Right atrium auricular region (tissue), 2 donors: ENCODE results near the gene FZR1. TPM values are rescaled to one million over a fixed set of nuclear protein-coding genes. Genes with fewer than 3 reads are reported as not detected.

ENCODE experiments used
- DNase-seq: peaks from one replicate; pipeline ENCODE4 v3.0.0-alpha.2; 2019; ENCODE audit warnings: low spot score
- H3K27ac ChIP-seq, 2 donors: fragments of 200-600 bp; sonication (generic); 1 replicate in 1 of 2; 2 replicates in 1 of 2; pipeline ENCODE4 v1.5.1; 2016 to 2019
- H3K27me3 ChIP-seq, 2 donors: fragments of 200-600 bp; sonication (generic); one replicate each; pipeline versions ENCODE4 v1.5.1 to v1.6.0; 2017 to 2019
- H3K36me3 ChIP-seq: fragments of 200-600 bp; sonication (generic); one replicate; pipeline ENCODE4 v1.5.1; 2016
- H3K4me1 ChIP-seq, 2 donors: fragments of 200-600 bp; sonication (generic); one replicate each; pipeline versions ENCODE4 v1.5.1 to v1.6.0; 2017 to 2019
- H3K4me3 ChIP-seq, 2 donors: fragments of 200-600 bp; sonication (generic); 1 replicate in 1 of 2; 2 replicates in 1 of 2; pipeline ENCODE4 v1.5.1; 2017 to 2019; ENCODE audit warnings: mild to moderate bottlenecking in 1 of 2, moderate library complexity in 1 of 2
- H3K9me3 ChIP-seq, 2 donors: fragments of 200-600 bp; sonication (generic); one replicate each; pipeline ENCODE4 v1.5.1; 2019
- total RNA-seq, 2 donors: library from RNA; depleted of rRNA; stranded (reverse); fragments of >200 nt; gene quantifications; one replicate each; pipeline ENCODE4 v1.1.0, GENCODE V29; 2016
- TF ChIP-seq, protein P1 (sequence below), 2 donors: fragments of 200-600 bp; sonication (generic); IDR thresholded peaks; one replicate each; pipeline ENCODE4 v1.5.1; 2019; ENCODE audit warnings: antibody characterized with exemption in 2 of 2

Gene FZR1
- total RNA-seq, 2 donors from 2014 or later = 20.6 to 21.7 TPM

DNA sequence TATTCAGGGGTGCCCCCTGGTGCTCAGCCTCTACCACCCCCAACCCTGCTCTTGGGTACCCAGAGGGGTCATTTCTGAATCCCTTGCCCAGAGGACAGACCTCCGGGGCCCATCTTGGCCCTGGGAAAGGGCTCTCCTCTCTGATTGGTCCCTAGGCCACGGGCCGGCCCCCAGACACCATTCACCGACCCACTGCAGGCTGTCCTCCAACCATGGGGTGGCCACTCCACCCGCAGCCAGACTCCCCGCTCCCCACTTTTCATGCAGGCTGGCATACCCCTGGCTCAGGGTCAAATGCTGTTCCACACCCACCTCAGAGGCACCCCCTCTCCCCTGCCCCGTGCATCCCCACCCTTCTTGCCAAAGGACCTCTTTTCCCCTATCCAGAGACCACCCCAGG is 40.6 kb upstream of the FZR1 start:
- H3K4me1 ChIP-seq = peaks cover 0 to 52% of the 10 kb centered on the region in 2 donors
- TF ChIP-seq, protein P1, sequence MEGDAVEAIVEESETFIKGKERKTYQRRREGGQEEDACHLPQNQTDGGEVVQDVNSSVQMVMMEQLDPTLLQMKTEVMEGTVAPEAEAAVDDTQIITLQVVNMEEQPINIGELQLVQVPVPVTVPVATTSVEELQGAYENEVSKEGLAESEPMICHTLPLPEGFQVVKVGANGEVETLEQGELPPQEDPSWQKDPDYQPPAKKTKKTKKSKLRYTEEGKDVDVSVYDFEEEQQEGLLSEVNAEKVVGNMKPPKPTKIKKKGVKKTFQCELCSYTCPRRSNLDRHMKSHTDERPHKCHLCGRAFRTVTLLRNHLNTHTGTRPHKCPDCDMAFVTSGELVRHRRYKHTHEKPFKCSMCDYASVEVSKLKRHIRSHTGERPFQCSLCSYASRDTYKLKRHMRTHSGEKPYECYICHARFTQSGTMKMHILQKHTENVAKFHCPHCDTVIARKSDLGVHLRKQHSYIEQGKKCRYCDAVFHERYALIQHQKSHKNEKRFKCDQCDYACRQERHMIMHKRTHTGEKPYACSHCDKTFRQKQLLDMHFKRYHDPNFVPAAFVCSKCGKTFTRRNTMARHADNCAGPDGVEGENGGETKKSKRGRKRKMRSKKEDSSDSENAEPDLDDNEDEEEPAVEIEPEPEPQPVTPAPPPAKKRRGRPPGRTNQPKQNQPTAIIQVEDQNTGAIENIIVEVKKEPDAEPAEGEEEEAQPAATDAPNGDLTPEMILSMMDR (IDR thresholded peaks at IDR 0.05) = no peak
- H3K4me3 ChIP-seq = no peak overlapping the region
- H3K27me3 ChIP-seq = no peaks in the 10 kb centered on the region
- peak overlapping the region; percentile 62 to 78 for H3K27ac ChIP-seq
- no peaks in the 10 kb centered on the region for H3K9me3 ChIP-seq
- DNase-seq = no peak
- peaks cover 30% of the 10 kb centered on the region for H3K36me3 ChIP-seq

DNA sequence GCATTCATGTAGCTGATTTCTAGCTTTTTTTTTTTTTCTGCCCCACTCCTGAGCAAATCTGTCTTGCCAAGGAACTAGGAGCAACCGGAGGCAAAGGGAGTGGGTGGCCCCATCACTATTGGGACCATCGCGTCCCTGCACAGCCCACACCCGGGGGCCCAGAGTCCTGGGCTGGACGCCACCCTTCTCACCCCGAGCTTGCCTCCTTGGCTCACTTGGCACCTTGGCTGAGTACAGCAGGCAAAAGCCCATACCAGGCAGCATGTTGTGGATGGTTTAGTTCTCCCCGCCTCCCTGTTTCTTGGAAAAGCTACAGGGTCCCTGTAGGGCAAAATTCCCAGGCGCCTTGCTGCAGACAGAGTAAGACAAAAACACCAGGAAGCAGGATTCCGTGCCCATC is 39.5 kb upstream of the FZR1 start:
- DNase-seq = no peak
- Histone ChIP-seq H3K4me3 (no peak overlapping the region), H3K9me3 (no peaks in the 10 kb centered on the region), H3K4me1 (peaks cover 0 to 49% of the 10 kb centered on the region in 2 donors), H3K27me3 (no peaks in the 10 kb centered on the region), H3K27ac (peak overlapping the region; percentile 62 to 78), H3K36me3 (peaks cover 26% of the 10 kb centered on the region)
- TF ChIP-seq, protein P1 (IDR thresholded peaks at IDR 0.05) = no peak

GRCh38 chr19:3467437-3468198 is 38.5 kb upstream of the FZR1 start:
- DNase-seq = no peak
- H3K4me1 ChIP-seq = peaks cover 0 to 57% of the 10 kb centered on the region in 2 donors
- H3K4me3 ChIP-seq = no peak overlapping the region
- no peaks in the 10 kb centered on the region for H3K27me3 ChIP-seq
- peak overlapping the region; percentile 62 to 78 for H3K27ac ChIP-seq
- TF ChIP-seq, protein P1 (IDR thresholded peaks at IDR 0.05) = no peak
- H3K36me3 ChIP-seq = peaks cover 18% of the 10 kb centered on the region
- no peaks in the 10 kb centered on the region for H3K9me3 ChIP-seq

GRCh38 chr19:3468211-3468610 is 37.9 kb upstream of the FZR1 start:
- H3K27ac ChIP-seq = peak overlapping the region; percentile 46 to 78
- no peak for DNase-seq
- H3K27me3 ChIP-seq = no peaks in the 10 kb centered on the region
- H3K4me3 ChIP-seq = no peak overlapping the region
- H3K9me3 ChIP-seq = no peaks in the 10 kb centered on the region
- peaks cover 12% of the 10 kb centered on the region for H3K36me3 ChIP-seq
- TF ChIP-seq, protein P1 (IDR thresholded peaks at IDR 0.05) = no peak
- H3K4me1 ChIP-seq = peaks cover 0 to 60% of the 10 kb centered on the region in 2 donors

DNA sequence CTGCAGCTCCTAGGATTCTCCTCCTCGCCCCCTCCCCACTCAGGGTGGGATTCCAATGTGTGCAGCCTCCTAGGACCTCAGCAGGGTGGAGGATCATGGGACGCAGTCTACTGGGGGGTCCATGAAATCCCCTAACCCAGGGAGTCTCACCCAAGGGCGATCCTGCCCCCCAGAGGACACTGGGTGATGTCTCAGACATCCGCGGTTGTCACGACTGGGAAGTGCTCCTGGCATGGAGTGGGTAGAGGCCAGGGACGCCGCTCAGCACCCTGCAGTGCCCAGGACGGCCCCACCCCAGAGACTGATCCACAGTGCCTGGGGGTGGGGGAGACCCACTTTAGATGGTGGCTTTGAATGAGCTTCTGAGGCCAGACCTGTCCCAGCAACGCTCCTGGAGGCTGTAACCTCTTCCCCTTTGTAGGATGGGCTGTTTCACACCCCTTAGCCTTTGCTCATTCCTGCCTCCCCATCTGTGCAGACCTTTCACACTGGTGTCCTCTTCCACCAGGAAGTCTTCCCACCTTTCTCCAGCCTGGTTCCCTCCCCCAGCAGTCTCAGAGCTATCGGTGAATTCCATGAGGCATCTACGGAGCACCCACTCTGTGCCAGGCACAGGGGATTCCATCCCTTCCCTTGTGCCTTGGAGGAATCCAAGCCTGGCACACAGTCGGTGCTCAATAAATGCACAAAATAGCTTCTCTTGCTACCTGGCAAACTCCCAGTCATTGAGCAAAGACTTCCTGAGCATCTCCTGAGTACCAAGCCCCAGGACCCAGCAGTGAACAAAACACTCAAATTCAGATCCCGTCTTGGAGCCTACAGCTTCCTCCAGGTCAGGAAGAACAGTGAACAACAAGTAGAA is 36.2 kb upstream of the FZR1 start:
- Histone ChIP-seq H3K27me3 (no peaks in the 10 kb centered on the region), H3K27ac (peak overlapping the region; percentile 31 to 37), H3K9me3 (no peaks in the 10 kb centered on the region), H3K4me1 (peaks cover 0 to 44% of the 10 kb centered on the region in 2 donors), H3K4me3 (no peak overlapping the region), H3K36me3 (no peaks in the 10 kb centered on the region)
- DNase-seq = no peak
- TF ChIP-seq, protein P1 (IDR thresholded peaks at IDR 0.05) = peak in 1 of 2 donors; percentile 45
